Natural killer cell (primary cell): ENCODE data around the gene FOXB2. TPM values are rescaled to one million over a fixed set of nuclear protein-coding genes. Genes with fewer than 3 reads are reported as not detected.

ENCODE experiments used
- ATAC-seq, 3 donors: fragments of 150-1000 bp in 2 of 3; fragments of 200-7000 bp in 1 of 3; cut with Tn5 transposase; 1 replicate in 1 of 3; 2 replicates in 2 of 3; pipeline ENCODE4 v1.10.0; 2021; ENCODE audit warnings: mild to moderate bottlenecking in 2 of 3, moderate library complexity in 2 of 3
- DNase-seq, 2 donors: peaks; one replicate each; pipeline versions ENCODE4 v3.0.0 to v3.0.0-alpha.2; 2013 to 2021; ENCODE audit warnings: mixed read lengths in 1 of 2
- H3K27ac ChIP-seq: one replicate; pipeline ENCODE4 v1.5.1; 2013; ENCODE audit warnings: mild to moderate bottlenecking, low read length
- H3K27me3 ChIP-seq: one replicate; pipeline ENCODE4 v1.6.1; 2013; ENCODE audit warnings: low read length; ENCODE audit not compliant: control insufficient read depth, insufficient read depth
- H3K36me3 ChIP-seq: one replicate; pipeline ENCODE4 v1.6.1; 2013; ENCODE audit warnings: low read length; ENCODE audit not compliant: control insufficient read depth, insufficient read depth
- H3K4me1 ChIP-seq: one replicate; pipeline ENCODE4 v1.6.1; 2013; ENCODE audit warnings: low read length; ENCODE audit not compliant: control insufficient read depth, insufficient read depth
- H3K4me3 ChIP-seq: one replicate; pipeline ENCODE4 v1.5.1; 2013; ENCODE audit warnings: low read length
- H3K9me3 ChIP-seq: one replicate; pipeline ENCODE4 v1.6.1; 2013; ENCODE audit warnings: low read length; ENCODE audit not compliant: control insufficient read depth, insufficient read depth
- H3K27ac Mint-ChIP-seq, 2 donors: one replicate each; pipeline ENCODE4 v1.8.0; 2022; ENCODE audit warnings: mild to moderate bottlenecking in 2 of 2, mixed read lengths in 2 of 2, moderate library complexity in 1 of 2
- H3K27me3 Mint-ChIP-seq, 2 donors: one replicate each; pipeline ENCODE4 v1.8.0; 2022; ENCODE audit warnings: low read depth in 2 of 2, mixed read lengths in 2 of 2
- H3K36me3 Mint-ChIP-seq: one replicate; pipeline ENCODE4 v1.8.0; 2022; ENCODE audit warnings: mixed read lengths
- H3K4me1 Mint-ChIP-seq, 2 donors: one replicate each; pipeline ENCODE4 v1.8.0; 2022; ENCODE audit warnings: mixed read lengths in 2 of 2
- H3K4me3 Mint-ChIP-seq: one replicate; pipeline ENCODE4 v1.8.0; 2022; ENCODE audit warnings: mild to moderate bottlenecking, moderate library complexity, mixed read lengths
- H3K9me3 Mint-ChIP-seq, 2 donors: one replicate each; pipeline ENCODE4 v1.8.0; 2022; ENCODE audit warnings: mixed read lengths in 2 of 2
- CTCF ChIP-seq: fragments of 200-600 bp; IDR thresholded peaks from one replicate; pipeline ENCODE4 v1.8.0; 2022; ENCODE audit warnings: antibody characterized with exemption
- WGBS: methylation state at CpG from one replicate; pipeline ENCODE4 v1.1.7; 2013; ENCODE audit warnings: missing lambda C conversion rate; ENCODE audit not compliant: insufficient coverage; 5-methylcytosine and 5-hydroxymethylcytosine counted together
- intact Hi-C: fragments of 100-400 bp; cut with micrococcal nuclease; formaldehyde crosslinking; loops from one replicate; pipeline ENCODE4 v1.14.2; 2022
- total RNA-seq, 4 donors: library from RNA; stranded (reverse); fragments of 120-200 nt in 1 of 4; gene quantifications; one replicate each; pipeline versions ENCODE4 v1.2.3 to v1.2.4, GENCODE V29; 2013 to 2022

FOXB2 gene
- total RNA-seq, 3 donors from 2014 or later (not counting 1 experiment from before 2014, with no cell fraction given): not detected

- intact Hi-C loops: no loop called here
- ATAC-seq: no peak
- Histone ChIP-seq H3K27ac (no peak overlapping the region), H3K9me3 (no peaks in the 10 kb centered on the region), H3K36me3 (no peaks in the 10 kb centered on the region), H3K4me1 (no peaks in the 10 kb centered on the region), H3K27me3 (peaks cover 2% of the 10 kb centered on the region), H3K4me3 (no peak overlapping the region)
- no peak for TF ChIP-seq CTCF
- Mint-ChIP-seq H3K4me1 (no peaks in the 10 kb centered on the region), H3K4me3 (no peak overlapping the region), H3K36me3 (no peaks in the 10 kb centered on the region), H3K27me3 (peaks cover 4 to 30% of the 10 kb centered on the region in 2 donors), H3K9me3 (no peaks in the 10 kb centered on the region), H3K27ac (no peak overlapping the region)
- 91% methylated on average over 2 of the region's 3 CpGs for WGBS
- DNase-seq: no peak
Measured at GRCh38 chr9:77003366-77003765, 16.1 kb upstream of the FOXB2 start.

DNA sequence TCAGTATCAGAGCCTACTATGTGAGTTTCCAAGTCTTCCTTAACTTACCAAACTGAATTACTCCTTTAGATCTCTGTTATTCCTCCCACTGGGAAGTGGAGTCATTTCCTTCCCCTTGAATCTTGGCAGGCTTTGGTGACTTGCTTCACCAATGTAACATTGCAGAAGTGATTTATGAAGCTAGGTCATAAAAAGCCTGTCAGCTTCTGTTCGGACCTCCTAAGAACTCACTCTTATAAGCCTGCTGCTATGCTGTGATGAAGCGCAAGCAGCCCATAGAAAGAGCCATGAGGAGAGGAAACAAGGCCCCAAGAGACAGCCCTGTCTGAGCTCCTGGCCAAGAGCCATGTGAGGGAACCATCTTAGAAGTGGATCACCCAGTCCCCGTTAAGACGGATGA is 14.2 kb upstream of the FOXB2 start:
- H3K36me3 ChIP-seq: no peaks in the 10 kb centered on the region
- H3K4me1 ChIP-seq: no peaks in the 10 kb centered on the region
- no peak overlapping the region for H3K4me3 Mint-ChIP-seq
- no peak for DNase-seq
- no peak overlapping the region for H3K27ac Mint-ChIP-seq
- H3K27me3 Mint-ChIP-seq: peaks cover 4 to 34% of the 10 kb centered on the region in 2 donors
- H3K4me1 Mint-ChIP-seq: no peaks in the 10 kb centered on the region
- no peaks in the 10 kb centered on the region for H3K36me3 Mint-ChIP-seq
- intact Hi-C loops: no loop called here
- no peak overlapping the region for H3K27ac ChIP-seq
- TF ChIP-seq CTCF: no peak
- no peak overlapping the region for H3K4me3 ChIP-seq
- H3K27me3 ChIP-seq: peaks cover 2% of the 10 kb centered on the region
- no peak for ATAC-seq
- no peaks in the 10 kb centered on the region for H3K9me3 ChIP-seq
- 62% methylated on average over 3 of the region's 4 CpGs for WGBS
- no peaks in the 10 kb centered on the region for H3K9me3 Mint-ChIP-seq

DNA sequence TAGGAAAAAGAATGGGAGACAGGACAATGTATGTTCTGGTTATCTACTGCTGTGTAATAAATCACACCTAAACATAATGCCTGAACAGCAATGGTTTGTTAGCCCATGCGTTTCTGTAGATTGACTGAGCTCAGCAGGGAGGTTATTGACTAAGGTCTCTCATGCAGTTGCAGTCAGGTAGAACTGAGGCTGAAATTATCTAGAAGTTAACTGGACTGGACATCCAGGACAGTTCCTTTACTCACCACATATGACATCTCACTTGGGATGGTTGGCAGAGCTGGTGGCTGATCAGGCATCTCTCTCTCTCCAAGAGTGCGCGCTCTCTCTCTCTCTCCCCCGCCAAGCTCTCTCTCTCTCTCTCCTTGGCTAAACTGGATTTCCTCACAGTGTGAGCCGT is 8.9 kb upstream of the FOXB2 start:
- intact Hi-C loops: no loop called here
- no peaks in the 10 kb centered on the region for H3K36me3 ChIP-seq
- Mint-ChIP-seq H3K4me3 (no peak overlapping the region), H3K4me1 (peaks cover 0 to 5% of the 10 kb centered on the region in 2 donors), H3K9me3 (no peaks in the 10 kb centered on the region), H3K36me3 (no peaks in the 10 kb centered on the region), H3K27me3 (peaks cover 38% of the 10 kb centered on the region in 2 donors), H3K27ac (no peak overlapping the region)
- peaks cover 36% of the 10 kb centered on the region for H3K27me3 ChIP-seq
- peaks cover 7% of the 10 kb centered on the region for H3K4me1 ChIP-seq
- peaks cover 7% of the 10 kb centered on the region for H3K9me3 ChIP-seq
- no peak overlapping the region for H3K27ac ChIP-seq
- 64% methylated on average over 4 of the region's 5 CpGs for WGBS
- H3K4me3 ChIP-seq: no peak overlapping the region
- DNase-seq (no peak), ATAC-seq (no peak)
- no peak for TF ChIP-seq CTCF
